CD4-positive, alpha-beta T cell treated with Interleukin-17A for 1 hour (primary cell): ENCODE data around the gene GPR42.
"Not testable (repeated sequence)": the region's sequence is repeated elsewhere in the genome, so short reads cannot be mapped to it uniquely, and the experiment has no call there.

Experiments
- DNase-seq: peaks from one replicate; pipeline ENCODE4 v3.0.0-alpha.2; 2020

GPR42 gene

DNA sequence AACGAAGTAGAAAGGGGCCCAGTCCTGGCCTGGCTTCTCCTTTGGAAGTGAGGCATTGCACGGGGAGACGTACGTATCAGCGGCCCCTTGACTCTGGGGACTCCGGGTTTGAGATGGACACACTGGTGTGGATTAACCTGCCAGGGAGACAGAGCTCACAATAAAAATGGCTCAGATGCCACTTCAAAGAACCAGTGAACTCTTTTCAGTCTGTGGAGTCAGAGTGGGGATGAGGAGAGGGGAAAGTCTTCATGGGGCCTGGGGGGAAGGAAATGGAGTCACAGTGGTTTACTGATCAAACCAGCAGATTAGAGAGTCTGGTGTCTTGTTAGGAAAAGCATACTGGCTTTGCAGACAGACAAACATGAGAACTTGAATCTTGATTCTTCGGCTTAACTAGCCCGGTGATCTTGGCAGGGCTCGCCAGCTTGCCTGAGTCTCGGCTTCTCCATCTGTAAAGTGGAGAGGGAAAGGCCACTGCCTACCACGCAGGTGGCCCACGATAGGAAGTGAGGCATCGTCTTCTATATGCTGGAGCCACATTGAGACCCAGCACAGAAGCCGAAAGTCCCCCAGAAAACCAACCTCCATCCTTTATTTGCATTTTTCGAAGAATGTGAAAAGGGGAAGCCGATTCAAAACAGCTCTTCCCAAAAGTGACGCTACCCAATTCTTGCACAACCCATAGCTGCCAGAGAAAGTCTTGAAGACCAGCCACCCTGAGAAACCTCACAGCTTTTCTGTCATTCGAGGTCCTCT is 23.5 kb upstream of the GPR42 start, which contains the start of gene FFAR1:
Gene FFAR1 (plus strand): TSS at position 732 of the 759 bp plus-strand sequence. CDS start 3,650 bp downstream, outside the sequence.
- peak; percentile 70 for DNase-seq

DNA sequence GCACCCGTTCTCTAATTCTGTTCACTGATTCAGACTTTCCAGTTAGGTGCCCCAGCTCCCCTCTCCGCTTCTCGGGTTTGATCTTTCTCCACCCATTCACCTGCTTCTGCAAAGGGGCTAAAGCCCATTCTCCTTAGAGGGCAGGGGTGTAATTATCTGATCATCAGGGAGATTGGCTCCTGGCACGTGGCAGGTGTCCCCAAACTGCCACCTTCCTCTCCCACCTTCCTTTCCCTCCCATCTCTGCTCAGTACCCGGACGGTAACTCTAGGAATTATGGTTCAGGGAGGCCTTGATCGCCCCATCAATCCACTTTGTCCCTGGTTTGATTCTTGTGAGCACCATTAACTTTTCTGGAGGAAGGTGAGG is 23.0 kb upstream of the GPR42 start:
- DNase-seq: no peak

DNA sequence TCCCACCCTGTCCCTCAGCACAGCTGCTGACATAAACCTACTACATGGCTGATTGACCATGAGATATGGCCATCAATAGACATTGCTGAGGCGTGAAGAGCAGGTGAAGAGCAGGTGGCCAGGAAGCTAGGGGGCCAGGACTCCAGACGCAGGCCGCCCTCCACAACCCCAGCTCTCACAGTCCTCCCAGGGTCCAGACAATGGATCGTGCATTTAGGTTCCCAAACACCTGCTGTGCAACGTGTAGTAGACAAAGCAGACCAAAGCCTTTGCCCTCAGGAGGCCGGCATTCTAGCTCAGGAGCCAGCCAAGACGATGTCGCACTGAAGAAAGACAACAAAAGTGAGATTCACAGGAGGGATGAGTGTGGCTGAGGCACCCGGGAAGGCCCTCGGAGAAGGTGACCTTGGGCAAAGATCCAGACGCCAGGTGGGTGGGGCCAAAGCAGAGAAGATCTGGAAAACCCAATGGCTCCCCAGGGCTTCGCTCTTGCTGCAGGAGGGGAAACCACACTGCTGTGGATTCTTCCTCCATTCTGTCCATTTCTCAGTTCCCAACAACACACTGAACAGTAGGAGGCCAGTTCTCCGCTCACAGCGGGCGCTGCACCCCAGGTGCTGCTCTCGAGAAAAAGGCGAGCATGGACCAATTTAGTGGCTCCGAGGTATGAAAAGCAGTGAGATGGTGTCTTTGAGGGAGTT is 21.8 kb upstream of the GPR42 start:
- DNase-seq: no peak

DNA sequence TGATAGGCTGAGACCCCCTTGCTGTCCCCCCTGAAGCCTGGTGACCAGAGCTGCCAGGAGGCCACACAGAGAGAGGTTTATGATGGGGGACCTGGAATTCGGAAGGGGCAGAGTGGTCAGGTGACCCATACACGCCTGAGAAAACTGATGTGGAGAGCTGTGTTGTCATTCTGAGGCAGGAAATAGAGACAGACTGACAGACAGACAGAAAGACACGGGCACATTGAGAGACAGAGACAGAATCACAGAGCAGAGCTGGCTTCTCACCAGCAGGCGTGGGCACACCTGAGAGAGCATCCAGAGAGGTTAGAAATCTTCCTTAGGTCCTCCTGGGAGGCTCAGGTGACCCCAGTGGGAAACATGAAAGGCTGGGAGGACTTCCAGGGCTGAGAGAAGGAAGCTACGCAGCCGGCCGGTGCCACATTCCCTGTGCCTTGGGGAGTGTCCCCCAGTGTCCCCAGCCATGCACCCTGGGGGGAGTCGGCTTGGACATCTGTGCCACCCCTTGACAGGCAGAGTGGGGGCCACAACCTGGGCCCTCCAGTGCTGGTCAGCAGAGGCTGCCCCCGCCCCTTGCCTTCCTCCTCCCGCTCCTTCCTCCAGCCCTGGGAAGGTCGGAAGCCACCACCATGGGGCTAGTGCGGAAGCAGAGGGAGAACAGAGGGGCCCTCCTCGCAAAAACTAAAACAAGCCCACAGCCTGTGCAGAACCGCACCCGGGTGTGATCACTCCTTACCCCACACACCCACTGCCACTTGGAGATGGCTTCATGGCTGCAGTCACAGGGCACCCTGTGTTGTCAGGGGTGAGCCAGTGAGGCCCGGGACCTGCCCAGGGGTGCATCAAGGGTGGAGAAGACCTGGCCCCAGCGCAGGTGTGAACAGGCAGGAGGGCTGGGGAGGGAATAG is 21.0 kb upstream of the GPR42 start:
- DNase-seq: no peak

DNA sequence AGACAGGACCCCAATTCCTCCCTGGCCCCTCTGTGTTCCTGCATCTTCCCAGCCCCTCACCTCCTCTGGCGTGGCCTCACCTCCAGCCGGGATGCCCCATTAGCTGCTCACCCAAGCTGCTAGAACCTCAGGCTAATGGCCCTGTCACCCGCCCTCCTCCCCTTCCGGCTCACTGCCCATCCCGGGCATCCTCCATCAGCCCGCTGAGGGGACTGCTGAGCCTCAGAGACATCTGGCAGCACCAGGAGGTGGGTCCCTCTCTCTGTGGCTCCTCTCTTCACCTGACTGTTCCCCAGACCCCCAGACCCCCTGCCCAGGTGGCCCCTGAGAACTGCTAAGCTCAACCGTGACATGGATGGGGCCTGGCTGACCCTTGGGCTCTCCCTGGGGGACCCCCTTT is 20.3 kb upstream of the GPR42 start:
- DNase-seq: no peak

DNA sequence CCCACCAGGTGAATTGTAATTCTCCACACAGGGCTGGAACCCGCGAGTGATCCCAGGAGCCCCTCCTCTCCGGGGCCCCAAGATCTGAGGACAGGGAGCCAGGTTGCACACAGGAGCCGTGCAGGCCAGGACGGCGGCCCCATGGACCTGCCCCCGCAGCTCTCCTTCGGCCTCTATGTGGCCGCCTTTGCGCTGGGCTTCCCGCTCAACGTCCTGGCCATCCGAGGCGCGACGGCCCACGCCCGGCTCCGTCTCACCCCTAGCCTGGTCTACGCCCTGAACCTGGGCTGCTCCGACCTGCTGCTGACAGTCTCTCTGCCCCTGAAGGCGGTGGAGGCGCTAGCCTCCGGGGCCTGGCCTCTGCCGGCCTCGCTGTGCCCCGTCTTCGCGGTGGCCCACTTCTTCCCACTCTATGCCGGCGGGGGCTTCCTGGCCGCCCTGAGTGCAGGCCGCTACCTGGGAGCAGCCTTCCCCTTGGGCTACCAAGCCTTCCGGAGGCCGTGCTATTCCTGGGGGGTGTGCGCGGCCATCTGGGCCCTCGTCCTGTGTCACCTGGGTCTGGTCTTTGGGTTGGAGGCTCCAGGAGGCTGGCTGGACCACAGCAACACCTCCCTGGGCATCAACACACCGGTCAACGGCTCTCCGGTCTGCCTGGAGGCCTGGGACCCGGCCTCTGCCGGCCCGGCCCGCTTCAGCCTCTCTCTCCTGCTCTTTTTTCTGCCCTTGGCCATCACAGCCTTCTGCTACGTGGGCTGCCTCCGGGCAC is 19.3 kb upstream of the GPR42 start:
- DNase-seq: no peak

DNA sequence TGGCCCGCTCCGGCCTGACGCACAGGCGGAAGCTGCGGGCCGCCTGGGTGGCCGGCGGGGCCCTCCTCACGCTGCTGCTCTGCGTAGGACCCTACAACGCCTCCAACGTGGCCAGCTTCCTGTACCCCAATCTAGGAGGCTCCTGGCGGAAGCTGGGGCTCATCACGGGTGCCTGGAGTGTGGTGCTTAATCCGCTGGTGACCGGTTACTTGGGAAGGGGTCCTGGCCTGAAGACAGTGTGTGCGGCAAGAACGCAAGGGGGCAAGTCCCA is 18.8 kb upstream of the GPR42 start:
- no peak for DNase-seq

DNA sequence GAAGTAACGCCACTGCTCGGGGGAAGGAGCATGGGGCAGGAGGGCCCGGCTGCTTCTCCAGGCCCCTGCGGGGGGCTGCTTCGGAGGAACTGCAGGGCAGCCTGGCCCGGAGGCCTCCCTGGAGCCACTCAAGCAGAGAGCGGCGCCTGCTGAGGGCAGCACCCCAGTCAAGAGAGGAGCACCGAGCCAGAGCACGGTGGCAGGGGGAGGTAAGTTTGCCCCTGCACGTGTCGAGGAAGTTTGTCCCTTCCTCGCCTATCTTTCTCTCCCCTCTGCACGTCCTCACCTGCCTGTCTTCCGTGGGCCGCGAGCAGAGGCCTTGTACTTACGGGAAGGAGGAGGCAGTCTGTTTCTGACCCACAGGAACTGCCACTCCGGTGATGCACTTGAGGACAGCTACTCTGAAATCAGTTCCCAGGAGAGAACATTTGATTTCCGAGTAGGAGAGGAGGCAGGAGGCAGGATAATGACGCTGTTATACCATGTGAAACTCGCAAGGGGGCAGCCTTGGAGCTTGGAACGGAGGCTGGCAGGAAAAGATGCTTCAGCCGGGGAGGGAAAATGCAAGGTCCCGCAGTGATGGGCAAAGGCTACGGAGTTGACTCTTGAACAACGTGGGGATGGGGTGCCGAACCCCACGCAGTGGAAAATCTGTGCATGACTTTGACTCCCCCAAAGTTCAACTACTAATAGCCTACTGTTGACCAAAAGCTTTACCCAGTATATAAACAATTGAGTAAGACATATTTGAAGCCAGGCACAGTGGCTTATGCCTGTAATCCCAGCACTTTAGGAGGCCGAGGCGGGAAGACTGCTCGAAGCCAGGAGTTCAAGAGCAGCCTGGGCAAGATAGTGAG is 18.2 kb upstream of the GPR42 start:
- peak; percentile 78 for DNase-seq

DNA sequence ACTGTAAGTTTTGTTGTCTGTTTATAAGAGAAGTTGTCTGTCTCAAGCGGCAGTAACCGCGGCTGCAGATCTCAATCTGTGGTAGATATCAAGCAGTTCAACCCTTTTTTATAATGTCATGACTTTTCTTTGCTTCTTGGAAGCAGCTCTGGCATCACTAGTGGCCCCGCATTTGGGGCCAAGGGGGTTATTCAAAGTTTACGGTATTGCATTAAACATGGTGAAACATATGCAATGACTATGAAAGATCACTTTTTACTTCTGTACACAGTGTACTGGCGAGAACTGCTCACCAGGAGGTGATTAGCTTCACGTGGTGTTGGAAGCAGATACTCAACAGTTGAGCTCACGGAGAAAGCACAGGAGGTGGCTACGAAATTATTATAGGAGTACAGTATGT is 17.2 kb upstream of the GPR42 start:
- DNase-seq: no peak

DNA sequence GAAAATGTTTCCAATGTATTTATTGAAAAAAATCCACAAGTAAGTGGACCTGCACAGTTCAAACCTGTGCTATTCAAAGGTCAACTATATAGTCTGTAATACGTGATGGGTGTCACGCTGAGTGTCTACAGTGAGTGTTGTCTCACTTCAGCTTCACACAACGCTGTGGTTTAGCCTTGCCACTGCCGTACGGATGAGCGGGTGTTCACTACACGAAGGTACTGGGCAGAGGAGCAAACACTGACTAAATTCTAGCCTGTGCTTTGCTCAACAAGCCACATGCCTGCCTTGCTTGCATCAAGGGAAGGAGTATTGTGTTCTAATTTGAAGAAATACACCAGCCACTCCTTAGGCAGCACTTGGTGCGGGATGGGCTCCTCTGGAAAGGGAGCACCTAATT is 16.0 kb upstream of the GPR42 start:
- DNase-seq: no peak

DNA sequence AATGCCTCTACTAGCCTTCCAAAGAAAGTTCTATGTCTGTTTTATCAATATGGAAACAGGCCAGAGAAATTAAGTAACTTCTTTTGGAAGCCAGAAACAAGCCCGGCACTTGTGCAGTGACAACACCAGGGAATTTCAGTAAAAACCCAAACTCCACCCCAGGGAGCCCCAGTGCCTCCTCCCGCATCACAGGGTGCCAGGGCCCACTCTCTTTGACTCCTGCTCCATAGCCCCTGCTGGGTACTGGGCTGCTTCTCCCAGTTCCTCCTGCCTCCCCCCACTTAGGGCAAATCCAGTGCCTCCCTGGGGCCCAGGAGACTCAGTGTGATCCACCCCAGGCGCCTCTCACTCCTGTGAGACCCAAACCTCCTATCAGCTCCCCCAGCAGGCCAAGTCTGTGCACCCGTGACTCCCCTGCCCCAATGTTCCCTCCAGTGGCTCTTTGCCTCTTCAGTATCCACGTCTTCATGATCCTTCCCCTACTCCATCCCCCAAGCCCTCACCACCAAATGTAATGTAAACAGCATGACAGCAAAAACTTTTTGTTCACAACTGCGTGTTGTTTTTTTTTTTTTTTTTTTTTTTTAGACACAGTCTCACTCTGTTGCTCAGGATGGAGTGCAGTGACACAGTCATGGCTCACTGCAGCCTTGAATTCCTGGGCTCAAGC is 14.9 kb upstream of the GPR42 start:
- no peak for DNase-seq

DNA sequence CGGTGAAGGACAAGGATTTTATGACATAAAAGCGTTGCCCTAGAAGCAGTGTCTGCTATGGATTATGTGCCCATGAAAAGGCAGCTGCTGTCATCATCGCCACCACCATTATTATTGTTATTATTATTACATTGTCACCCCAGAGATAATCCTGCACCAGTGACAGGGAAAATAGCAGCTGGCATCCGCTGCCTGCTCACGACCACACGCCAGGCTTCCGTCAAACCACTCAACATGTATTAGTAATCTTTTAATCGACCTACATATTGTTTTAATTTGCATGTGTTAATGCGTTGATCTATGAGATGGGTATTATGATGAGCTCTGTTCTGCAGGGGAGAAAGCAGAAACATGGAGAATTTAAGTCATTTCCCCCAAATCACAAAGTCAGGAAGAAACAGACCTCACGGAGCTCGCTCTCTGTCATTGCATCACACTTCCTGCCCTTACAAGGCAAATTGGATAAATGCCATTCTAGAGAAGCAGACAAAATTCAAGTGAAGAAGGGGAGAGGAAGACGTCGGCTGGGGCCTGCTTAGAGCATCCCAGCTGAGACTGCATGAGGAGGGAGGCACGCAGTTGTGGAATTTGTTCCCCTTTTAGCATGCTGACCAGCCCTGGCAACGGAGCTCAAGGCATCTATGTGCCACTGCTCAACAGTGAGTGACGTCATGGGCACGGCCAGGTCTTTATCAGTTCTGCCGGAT is 12.8 kb upstream of the GPR42 start, which contains the start of gene FFAR3:
Gene FFAR3 (plus strand): TSS at position 594 of the 707 bp plus-strand sequence. CDS start 431 bp downstream, outside the sequence.
- peak; percentile 17 for DNase-seq

DNA sequence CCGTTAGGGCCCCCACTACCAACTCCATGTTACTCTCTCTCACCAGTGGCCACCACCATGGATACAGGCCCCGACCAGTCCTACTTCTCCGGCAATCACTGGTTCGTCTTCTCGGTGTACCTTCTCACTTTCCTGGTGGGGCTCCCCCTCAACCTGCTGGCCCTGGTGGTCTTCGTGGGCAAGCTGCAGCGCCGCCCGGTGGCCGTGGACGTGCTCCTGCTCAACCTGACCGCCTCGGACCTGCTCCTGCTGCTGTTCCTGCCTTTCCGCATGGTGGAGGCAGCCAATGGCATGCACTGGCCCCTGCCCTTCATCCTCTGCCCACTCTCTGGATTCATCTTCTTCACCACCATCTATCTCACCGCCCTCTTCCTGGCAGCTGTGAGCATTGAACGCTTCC is 12.0 kb upstream of the GPR42 start:
- not testable (repeated sequence) for DNase-seq

DNA sequence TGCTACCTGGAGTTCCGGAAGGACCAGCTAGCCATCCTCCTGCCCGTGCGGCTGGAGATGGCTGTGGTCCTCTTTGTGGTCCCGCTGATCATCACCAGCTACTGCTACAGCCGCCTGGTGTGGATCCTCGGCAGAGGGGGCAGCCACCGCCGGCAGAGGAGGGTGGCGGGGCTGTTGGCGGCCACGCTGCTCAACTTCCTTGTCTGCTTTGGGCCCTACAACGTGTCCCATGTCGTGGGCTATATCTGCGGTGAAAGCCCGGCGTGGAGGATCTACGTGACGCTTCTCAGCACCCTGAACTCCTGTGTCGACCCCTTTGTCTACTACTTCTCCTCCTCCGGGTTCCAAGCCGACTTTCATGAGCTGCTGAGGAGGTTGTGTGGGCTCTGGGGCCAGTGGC is 11.5 kb upstream of the GPR42 start:
- DNase-seq: not testable (repeated sequence)

DNA sequence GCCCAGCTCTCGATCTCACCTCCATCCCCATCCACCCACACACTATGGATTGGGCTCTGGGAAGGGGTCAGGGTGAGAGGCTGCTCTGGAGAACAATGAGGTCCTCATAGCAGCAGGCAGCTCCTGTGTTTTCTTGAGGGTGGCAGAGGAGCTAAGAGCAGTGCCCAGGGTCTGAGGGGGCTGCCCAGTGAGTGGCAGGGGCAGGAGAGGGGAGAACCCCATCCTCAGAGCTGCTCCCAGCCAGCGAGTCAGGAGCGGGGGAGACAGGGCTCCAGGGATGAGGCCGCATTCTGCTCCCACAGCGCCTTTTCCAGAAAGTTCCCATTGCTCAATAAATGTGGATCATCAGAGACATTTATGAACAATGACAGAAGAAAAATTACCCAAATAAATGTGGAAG is 10.8 kb upstream of the GPR42 start:
- DNase-seq: not testable (repeated sequence)

DNA sequence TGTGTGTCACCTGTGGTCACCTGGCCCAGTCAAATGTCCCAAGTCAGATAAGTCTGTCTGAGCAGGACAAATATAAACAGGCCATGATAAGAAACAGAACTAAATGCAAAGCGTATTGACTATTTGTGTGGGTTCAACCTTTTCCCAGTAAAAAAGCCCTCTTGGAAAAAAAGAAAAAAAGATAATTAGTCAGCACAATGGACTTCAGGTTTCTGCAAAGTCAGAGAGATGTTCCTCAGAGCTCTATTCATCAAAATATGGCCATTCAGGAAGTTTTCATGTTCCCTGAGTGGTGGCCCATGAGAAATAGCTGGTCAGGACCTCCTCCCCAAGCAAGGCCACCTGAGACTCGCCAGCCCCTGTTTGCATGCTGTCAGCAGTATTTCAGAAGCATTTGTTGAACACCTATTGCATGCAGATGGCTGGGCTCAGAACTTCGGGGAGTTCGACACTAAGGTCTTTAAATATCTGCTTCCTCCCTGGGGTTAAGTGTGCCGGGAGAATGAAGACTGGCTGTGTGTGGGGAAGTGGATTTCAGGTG is 9.9 kb upstream of the GPR42 start:
- DNase-seq: no peak

DNA sequence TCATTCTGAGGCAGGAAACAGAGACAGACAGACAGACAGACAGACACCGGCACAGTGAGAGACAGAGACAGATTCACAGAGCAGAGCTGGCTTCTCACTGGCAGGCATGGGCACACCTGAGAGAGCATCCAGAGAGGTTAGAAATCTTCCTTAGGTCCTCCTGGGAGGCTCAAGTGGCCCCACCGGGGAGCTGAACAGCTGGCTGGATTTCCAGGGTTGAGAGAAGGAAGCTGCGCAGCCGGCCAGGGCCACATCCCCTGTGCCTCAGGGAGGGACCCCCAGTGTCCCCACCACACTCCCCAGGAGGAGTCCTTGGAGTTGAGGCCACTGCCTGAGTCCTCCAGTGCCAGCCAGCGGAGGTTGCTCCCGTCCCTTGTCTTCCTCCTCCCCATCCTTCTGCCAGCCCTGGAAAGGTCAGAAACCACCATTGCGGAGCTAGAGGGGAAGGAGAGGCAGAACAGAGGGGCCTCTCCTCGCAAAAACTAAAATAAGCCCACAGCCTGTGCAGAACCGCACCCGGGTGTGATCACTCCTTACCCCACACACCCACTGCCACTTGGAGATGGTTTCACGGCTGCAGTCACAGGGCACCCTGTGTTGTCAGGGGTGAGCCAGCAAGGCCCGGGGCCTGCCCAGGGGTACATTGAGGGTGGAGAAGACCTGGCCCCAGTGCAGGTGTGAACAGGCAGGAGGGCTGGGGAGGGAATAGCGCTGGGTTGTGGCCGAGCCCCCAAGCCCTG is 8.4 kb upstream of the GPR42 start:
- DNase-seq: no peak

DNA sequence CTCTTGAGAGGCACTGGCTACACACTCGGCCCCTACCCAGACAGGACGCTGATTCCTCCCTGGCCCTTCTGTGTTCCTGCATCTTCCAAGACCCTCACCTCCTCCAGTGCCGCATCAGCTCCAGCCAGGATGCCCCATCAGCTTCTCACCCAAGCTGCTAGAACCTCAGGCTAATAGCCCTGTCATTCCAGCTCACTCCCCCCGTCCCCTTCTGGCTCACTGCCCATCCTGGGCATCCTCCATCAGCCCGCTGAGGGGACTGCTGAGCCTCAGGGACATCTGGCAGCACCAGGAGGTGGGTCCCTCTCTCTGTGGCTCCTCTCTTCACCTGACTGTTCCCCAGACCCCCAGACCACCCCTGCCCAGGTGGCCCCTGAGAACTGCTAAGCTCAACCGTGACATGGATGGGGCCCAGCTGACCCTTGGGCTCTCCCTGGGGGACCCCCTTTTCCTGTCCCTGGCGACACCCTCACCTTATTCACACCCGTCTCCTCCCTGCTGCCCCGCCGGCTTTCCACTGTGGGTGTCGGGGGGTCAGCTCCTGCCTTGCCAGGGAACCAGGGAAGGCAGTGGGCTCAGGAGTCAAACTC is 7.8 kb upstream of the GPR42 start:
- no peak for DNase-seq
